SK-N-SH treated with all-trans-retinoic acid at 6 μM for 48 hours (cell line): Measurements from ENCODE around the gene KRT10.

ENCODE experiments used
- CSDC2 ChIP-seq: fragments of 250-450 bp; sonication (Bioruptor Pico); IDR thresholded peaks from 2 replicates; pipeline ENCODE4 v1.5.0; 2020; ENCODE audit warnings: mild to moderate bottlenecking, moderate library complexity
- ZFP3 ChIP-seq: fragments of 250-450 bp; sonication (Bioruptor Pico); IDR thresholded peaks from 2 replicates; pipeline ENCODE4 v1.5.0; 2020; ENCODE audit warnings: mild to moderate bottlenecking, moderate library complexity
- ZFP30 ChIP-seq: fragments of 450-650 bp; formaldehyde crosslinking; IDR thresholded peaks from 2 replicates; pipeline ENCODE4 v1.5.0; 2022; ENCODE audit warnings: mild to moderate bottlenecking, moderate library complexity
- TF ChIP-seq, protein P1 (sequence below): fragments of 250-450 bp; sonication (Bioruptor Pico); IDR thresholded peaks from 2 replicates; pipeline ENCODE4 v1.5.1; 2020; ENCODE audit warnings: low read depth, mild to moderate bottlenecking, moderate library complexity
- TF ChIP-seq, protein P2 (sequence below): fragments of 250-450 bp; sonication (Bioruptor Pico); IDR thresholded peaks from 2 replicates; pipeline ENCODE4 v1.5.0; 2020; ENCODE audit warnings: mild to moderate bottlenecking, moderate library complexity

DNA sequence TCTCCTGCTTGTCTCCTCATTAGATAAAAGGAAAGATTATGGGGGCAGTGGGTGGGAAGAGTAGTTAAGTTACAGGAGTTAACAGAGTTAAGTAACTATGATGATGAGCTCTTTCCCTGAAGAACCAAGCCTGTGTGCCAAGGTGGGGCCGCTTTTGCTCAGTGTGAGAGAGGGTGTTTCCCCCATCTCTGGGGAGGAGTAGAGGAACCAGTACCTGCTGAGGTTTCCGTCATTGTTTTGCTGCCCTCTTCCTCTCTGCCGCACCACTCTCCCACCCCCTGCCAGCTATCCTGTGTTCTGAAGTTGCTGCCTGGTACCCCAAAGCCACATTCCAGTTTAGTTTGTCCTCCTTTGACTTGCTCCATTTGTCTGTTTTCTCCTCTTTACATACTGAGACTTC is 20.8 kb upstream of the KRT10 start:
- no peak for TF ChIP-seq ZFP30 (CRISPR knock-in tag)
- no peak for TF ChIP-seq ZFP3
- no peak for TF ChIP-seq CSDC2 (CRISPR knock-in tag)
- TF ChIP-seq, protein P1, sequence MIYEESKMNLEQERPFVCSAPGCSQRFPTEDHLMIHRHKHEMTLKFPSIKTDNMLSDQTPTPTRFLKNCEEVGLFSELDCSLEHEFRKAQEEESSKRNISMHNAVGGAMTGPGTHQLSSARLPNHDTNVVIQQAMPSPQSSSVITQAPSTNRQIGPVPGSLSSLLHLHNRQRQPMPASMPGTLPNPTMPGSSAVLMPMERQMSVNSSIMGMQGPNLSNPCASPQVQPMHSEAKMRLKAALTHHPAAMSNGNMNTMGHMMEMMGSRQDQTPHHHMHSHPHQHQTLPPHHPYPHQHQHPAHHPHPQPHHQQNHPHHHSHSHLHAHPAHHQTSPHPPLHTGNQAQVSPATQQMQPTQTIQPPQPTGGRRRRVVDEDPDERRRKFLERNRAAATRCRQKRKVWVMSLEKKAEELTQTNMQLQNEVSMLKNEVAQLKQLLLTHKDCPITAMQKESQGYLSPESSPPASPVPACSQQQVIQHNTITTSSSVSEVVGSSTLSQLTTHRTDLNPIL (CRISPR knock-in tag) = no peak
- TF ChIP-seq, protein P2, sequence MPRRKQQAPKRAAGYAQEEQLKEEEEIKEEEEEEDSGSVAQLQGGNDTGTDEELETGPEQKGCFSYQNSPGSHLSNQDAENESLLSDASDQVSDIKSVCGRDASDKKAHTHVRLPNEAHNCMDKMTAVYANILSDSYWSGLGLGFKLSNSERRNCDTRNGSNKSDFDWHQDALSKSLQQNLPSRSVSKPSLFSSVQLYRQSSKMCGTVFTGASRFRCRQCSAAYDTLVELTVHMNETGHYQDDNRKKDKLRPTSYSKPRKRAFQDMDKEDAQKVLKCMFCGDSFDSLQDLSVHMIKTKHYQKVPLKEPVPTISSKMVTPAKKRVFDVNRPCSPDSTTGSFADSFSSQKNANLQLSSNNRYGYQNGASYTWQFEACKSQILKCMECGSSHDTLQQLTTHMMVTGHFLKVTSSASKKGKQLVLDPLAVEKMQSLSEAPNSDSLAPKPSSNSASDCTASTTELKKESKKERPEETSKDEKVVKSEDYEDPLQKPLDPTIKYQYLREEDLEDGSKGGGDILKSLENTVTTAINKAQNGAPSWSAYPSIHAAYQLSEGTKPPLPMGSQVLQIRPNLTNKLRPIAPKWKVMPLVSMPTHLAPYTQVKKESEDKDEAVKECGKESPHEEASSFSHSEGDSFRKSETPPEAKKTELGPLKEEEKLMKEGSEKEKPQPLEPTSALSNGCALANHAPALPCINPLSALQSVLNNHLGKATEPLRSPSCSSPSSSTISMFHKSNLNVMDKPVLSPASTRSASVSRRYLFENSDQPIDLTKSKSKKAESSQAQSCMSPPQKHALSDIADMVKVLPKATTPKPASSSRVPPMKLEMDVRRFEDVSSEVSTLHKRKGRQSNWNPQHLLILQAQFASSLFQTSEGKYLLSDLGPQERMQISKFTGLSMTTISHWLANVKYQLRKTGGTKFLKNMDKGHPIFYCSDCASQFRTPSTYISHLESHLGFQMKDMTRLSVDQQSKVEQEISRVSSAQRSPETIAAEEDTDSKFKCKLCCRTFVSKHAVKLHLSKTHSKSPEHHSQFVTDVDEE = no peak
